Esophagus muscularis mucosa (tissue), 4 donors: ENCODE results near the gene KLHL29. TPM values are rescaled to one million over a fixed set of nuclear protein-coding genes. Genes with fewer than 3 reads are reported as not detected.

ENCODE experiments used
- DNase-seq: peaks from one replicate; pipeline ENCODE4 v3.0.0-alpha.2; 2017; ENCODE audit errors: extremely low spot score
- H3K27ac ChIP-seq, 4 donors: fragments of 200-600 bp; sonication (generic); replicated peaks in 1 of 4; 1 replicate in 3 of 4; 2 replicates in 1 of 4; pipeline ENCODE4 v1.5.1; 2016 to 2019; ENCODE audit warnings: mild to moderate bottlenecking in 1 of 4
- H3K27me3 ChIP-seq, 4 donors: fragments of 200-600 bp; sonication (generic); one replicate each; pipeline versions ENCODE4 v1.5.1 to v1.6.0; 2016 to 2019
- H3K36me3 ChIP-seq, 4 donors: fragments of 200-600 bp; sonication (generic); one replicate each; pipeline ENCODE4 v1.5.1; 2016 to 2019
- H3K4me1 ChIP-seq, 4 donors: fragments of 200-600 bp; sonication (generic); one replicate each; pipeline ENCODE4 v1.5.1; 2016 to 2019
- H3K4me3 ChIP-seq, 4 donors: fragments of 200-600 bp; sonication (generic); 1 replicate in 2 of 4; 2 replicates in 2 of 4; pipeline ENCODE4 v1.5.1; 2016 to 2019; ENCODE audit warnings: mild to moderate bottlenecking in 4 of 4, moderate library complexity in 1 of 4
- H3K9me3 ChIP-seq, 4 donors: fragments of 200-600 bp; sonication (generic); 1 replicate in 3 of 4; 2 replicates in 1 of 4; pipeline ENCODE4 v1.5.1; 2016 to 2019
- EP300 ChIP-seq: sonication (generic); formaldehyde crosslinking; IDR thresholded peaks from one replicate; pipeline ENCODE4 v1.6.1; 2017; ENCODE audit warnings: antibody characterized with exemption
- POLR2A ChIP-seq: fragments of 450-650 bp; IDR thresholded peaks from one replicate; pipeline ENCODE4 v1.6.1; 2017; ENCODE audit warnings: antibody characterized with exemption, moderate library complexity, mild to moderate bottlenecking, low read depth
- POLR2AphosphoS5 ChIP-seq, 2 donors: sonication (generic); formaldehyde crosslinking; IDR thresholded peaks; one replicate each; pipeline ENCODE4 v1.6.1; 2017; ENCODE audit warnings: antibody characterized with exemption in 2 of 2
- WGBS: methylation state at CpG from one replicate; pipeline ENCODE4 v1.1.5; 2018; 5-methylcytosine and 5-hydroxymethylcytosine counted together
- intact Hi-C: fragments of 100-400 bp; cut with DNase I; formaldehyde crosslinking; loops from one replicate; pipeline ENCODE4 v1.15.1; 2023
- total RNA-seq, 4 donors: library from RNA; depleted of rRNA; stranded (reverse); fragments of >200 nt; gene quantifications; one replicate each; pipeline versions ENCODE4 v1.1.0 to v1.2.1, GENCODE V29; 2016
- TF ChIP-seq, protein P1 (sequence below), 3 experiments: fragments of 200-600 bp in 2 of 3; fragments of 450-650 bp in 1 of 3; sonication (generic) in 2 of 3; IDR thresholded peaks; one replicate each; pipeline ENCODE4 v1.5.1; 2017 to 2019; ENCODE audit warnings: antibody characterized with exemption in 3 of 3, mild to moderate bottlenecking in 2 of 3, moderate library complexity in 1 of 3

KLHL29 gene
- total RNA-seq, 4 donors from 2014 or later = 22.0 to 26.1 (median 23.4) TPM

DNA sequence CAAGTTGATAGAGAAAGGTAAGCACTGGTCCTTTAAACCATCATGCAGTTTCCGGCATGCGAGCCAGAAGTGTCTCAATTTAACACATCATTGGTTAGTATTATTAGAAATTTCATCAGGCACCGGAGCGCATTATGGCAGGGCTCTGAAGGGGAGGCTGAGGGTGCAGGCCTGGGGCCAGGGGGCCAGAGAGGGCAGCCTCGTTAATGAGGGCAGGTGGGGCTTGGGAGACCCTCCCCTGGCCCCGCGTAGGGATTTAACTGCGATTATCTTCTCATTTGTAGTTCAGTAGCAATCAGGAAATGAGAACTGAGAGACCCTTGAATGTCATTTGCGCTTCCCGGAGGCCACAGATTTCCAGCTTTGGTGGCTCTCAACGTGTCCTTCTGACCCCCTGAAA, 246.4 kb downstream of the KLHL29 start:
- intact Hi-C loops = loop anchor here (10.0 kb wide), 1 partner anchor 123 kb away; no protein-coding TSS in a partner anchor
- TF ChIP-seq, protein P1, sequence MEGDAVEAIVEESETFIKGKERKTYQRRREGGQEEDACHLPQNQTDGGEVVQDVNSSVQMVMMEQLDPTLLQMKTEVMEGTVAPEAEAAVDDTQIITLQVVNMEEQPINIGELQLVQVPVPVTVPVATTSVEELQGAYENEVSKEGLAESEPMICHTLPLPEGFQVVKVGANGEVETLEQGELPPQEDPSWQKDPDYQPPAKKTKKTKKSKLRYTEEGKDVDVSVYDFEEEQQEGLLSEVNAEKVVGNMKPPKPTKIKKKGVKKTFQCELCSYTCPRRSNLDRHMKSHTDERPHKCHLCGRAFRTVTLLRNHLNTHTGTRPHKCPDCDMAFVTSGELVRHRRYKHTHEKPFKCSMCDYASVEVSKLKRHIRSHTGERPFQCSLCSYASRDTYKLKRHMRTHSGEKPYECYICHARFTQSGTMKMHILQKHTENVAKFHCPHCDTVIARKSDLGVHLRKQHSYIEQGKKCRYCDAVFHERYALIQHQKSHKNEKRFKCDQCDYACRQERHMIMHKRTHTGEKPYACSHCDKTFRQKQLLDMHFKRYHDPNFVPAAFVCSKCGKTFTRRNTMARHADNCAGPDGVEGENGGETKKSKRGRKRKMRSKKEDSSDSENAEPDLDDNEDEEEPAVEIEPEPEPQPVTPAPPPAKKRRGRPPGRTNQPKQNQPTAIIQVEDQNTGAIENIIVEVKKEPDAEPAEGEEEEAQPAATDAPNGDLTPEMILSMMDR (IDR thresholded peaks at IDR 0.05) = no peak
- TF ChIP-seq POLR2AphosphoS5 (IDR thresholded peaks at IDR 0.05) (no peak), EP300 (no peak), POLR2A (no peak)
- 88% methylated on average over 11 of the region's 11 CpGs for WGBS

DNA sequence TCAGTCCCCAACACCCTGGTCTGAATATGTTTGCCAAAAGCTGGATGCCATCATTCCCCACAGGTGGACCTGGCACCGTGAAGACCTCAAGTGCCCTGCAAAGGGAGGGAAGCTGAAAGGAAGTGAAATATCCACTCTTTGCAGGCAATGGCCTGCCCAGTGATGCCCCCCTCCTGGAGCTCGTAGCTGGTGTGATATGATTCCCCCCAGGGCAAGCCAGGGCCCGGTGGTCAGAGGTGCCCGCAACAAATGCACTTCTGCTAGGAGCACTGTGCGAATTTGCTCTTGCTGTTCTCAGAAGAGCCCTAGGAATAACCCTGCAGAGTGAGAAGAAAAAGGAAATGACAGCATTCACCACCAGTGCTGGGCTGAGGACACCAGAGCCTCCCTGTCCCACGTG, 247.4 kb downstream of the KLHL29 start:
- TF ChIP-seq EP300 = no peak
- TF ChIP-seq, protein P1 (IDR thresholded peaks at IDR 0.05) = no peak
- no peak for TF ChIP-seq POLR2A
- TF ChIP-seq POLR2AphosphoS5 (IDR thresholded peaks at IDR 0.05) = no peak
- DNase-seq = no peak
- no peak overlapping the region for H3K4me3 ChIP-seq
- H3K27ac ChIP-seq = no peak overlapping the region
- H3K9me3 ChIP-seq = no peaks in the 10 kb centered on the region
- WGBS = 79% methylated on average over 6 of the region's 6 CpGs
- no peaks in the 10 kb centered on the region for H3K36me3 ChIP-seq
- intact Hi-C loops = loop anchor here (10.0 kb wide), 1 partner anchor 122 kb away; no protein-coding TSS in a partner anchor
- H3K27me3 ChIP-seq = no peaks in the 10 kb centered on the region
- H3K4me1 ChIP-seq = peaks cover 10 to 27% (median 23%) of the 10 kb centered on the region in 4 donors

More for the DNA sequence above, 246.4 kb downstream of the KLHL29 start:
- H3K27ac ChIP-seq = no peak overlapping the region
- H3K4me3 ChIP-seq = no peak overlapping the region
- no peaks in the 10 kb centered on the region for H3K9me3 ChIP-seq
- DNase-seq = no peak
- no peaks in the 10 kb centered on the region for H3K36me3 ChIP-seq
- H3K27me3 ChIP-seq = no peaks in the 10 kb centered on the region
- H3K4me1 ChIP-seq = peaks cover under 1 to 27% (median 16%) of the 10 kb centered on the region in 4 donors

DNA sequence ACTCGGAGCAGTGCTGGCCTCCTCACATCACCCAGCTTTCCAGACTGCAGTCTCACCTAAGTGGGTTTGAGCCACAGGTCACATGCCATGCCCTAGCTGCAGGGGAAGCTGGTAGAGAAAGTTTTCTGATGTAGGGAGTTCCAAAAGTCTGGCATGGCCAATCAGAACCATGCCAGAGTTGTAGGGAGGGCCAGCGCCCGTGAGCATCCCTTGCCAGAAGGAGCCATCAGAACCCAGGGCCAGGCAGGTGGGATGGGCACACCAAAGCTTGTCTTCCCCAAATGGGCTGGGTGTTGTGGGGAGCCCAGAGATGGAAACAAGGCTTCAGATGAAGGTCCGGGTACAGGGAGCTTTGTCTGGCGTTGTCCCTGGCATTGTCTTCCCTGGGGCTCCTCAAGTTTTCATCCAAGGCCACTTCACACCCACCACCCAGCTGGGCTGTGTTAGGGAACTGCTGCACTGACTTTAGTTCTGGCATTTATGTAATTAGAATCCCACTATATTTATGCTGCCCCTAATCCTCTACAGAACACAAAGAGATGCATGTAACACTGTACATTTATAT, 247.9 kb downstream of the KLHL29 start:
- H3K9me3 ChIP-seq = no peaks in the 10 kb centered on the region
- DNase-seq = no peak
- no peaks in the 10 kb centered on the region for H3K27me3 ChIP-seq
- no peak overlapping the region for H3K4me3 ChIP-seq
- intact Hi-C loops = loop anchor here (10.0 kb wide), 1 partner anchor 122 kb away; no protein-coding TSS in a partner anchor
- TF ChIP-seq, protein P1 (IDR thresholded peaks at IDR 0.05) = no peak
- TF ChIP-seq POLR2A (no peak), EP300 (no peak), POLR2AphosphoS5 (IDR thresholded peaks at IDR 0.05) (no peak)
- H3K4me1 ChIP-seq = peaks cover 14 to 30% (median 25%) of the 10 kb centered on the region in 4 donors
- no peak overlapping the region for H3K27ac ChIP-seq
- H3K36me3 ChIP-seq = no peaks in the 10 kb centered on the region
- WGBS = 94% methylated on average over 5 of the region's 5 CpGs

DNA sequence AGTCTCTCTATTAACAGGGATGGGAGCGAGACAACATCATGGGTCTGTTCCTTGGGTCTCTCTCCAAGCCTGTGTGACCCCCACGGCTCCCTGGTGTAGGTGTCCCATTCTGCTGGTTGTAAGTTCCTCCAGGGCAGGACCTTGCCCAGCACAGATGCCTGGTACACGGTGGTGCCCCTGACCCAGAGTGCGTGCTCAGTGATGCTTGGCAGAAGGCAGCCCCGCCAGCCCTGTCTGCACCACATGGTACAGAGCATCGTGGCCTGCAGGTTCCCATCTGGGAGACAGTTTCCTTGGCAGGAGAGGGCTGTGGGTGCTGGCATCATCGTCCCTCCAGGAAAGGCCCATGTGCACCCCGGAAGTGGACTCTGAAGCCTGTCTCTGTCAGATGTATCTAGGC, 249.0 kb downstream of the KLHL29 start:
- TF ChIP-seq, protein P1 (IDR thresholded peaks at IDR 0.05) = no peak
- no peak for TF ChIP-seq POLR2A
- no peak for TF ChIP-seq POLR2AphosphoS5 (IDR thresholded peaks at IDR 0.05)
- TF ChIP-seq EP300 = no peak
- Histone ChIP-seq H3K4me3 (no peak overlapping the region), H3K27ac (no peak overlapping the region), H3K36me3 (peaks cover 0 to 3% (median 0%) of the 10 kb centered on the region in 4 donors), H3K9me3 (no peaks in the 10 kb centered on the region), H3K27me3 (no peaks in the 10 kb centered on the region), H3K4me1 (peaks cover 14 to 30% (median 25%) of the 10 kb centered on the region in 4 donors)
- no peak for DNase-seq
- intact Hi-C loops = loop anchor here (10.0 kb wide), 1 partner anchor 121 kb away; no protein-coding TSS in a partner anchor
- 95% methylated on average over 7 of the region's 8 CpGs for WGBS
